Measurements from ENCODE around the gene C5orf46.

DNA sequence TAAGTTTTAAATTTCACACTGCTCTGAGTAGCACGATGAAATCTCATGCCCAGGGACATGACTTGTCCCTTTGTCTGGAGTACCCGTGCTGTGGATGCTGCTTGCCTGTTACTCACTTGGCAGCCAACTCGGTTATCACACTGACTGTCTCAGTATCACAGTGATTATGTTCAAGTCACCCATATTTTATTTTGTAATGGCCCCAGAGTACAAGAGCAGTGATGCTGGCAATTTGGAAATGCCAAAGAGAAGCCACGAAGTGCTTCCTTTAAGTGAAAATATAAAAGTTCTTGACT lies 50.6 kb downstream of the C5orf46 start:
- TF ChIP-seq, protein P1, sequence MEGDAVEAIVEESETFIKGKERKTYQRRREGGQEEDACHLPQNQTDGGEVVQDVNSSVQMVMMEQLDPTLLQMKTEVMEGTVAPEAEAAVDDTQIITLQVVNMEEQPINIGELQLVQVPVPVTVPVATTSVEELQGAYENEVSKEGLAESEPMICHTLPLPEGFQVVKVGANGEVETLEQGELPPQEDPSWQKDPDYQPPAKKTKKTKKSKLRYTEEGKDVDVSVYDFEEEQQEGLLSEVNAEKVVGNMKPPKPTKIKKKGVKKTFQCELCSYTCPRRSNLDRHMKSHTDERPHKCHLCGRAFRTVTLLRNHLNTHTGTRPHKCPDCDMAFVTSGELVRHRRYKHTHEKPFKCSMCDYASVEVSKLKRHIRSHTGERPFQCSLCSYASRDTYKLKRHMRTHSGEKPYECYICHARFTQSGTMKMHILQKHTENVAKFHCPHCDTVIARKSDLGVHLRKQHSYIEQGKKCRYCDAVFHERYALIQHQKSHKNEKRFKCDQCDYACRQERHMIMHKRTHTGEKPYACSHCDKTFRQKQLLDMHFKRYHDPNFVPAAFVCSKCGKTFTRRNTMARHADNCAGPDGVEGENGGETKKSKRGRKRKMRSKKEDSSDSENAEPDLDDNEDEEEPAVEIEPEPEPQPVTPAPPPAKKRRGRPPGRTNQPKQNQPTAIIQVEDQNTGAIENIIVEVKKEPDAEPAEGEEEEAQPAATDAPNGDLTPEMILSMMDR (conservative IDR thresholded peaks at IDR 0.05; ENCODE audit: low read depth, low read length) = no peak
- no peak for TF ChIP-seq EZH2 (IDR thresholded peaks at IDR 0.05; ENCODE audit: borderline replicate concordance, low read depth, low read length, poor library complexity, severe bottlenecking)
